GM12875 (cell line): ENCODE results near the gene LRRC8C.

ENCODE experiments used
- H3K4me3 ChIP-seq: one replicate; pipeline ENCODE4 v1.5.1; 2011; ENCODE audit warnings: low read depth, low read length, control low read depth
- CTCF ChIP-seq: IDR thresholded peaks from 2 replicates; pipeline ENCODE4 v1.5.1; 2011; ENCODE audit warnings: low read depth, mild to moderate bottlenecking, control low read depth, inconsistent platforms, low read length, moderate library complexity, borderline replicate concordance; ENCODE audit not compliant: insufficient read depth

LRRC8C gene

GRCh38 chr1:89723863-89724262, 90.9 kb downstream of the LRRC8C start:
- H3K4me3 ChIP-seq: no peak overlapping the region
- TF ChIP-seq CTCF: no peak

- no peak for TF ChIP-seq CTCF
- no peak overlapping the region for H3K4me3 ChIP-seq
Measured at GRCh38 chr1:89724369-89725010, 91.6 kb downstream of the LRRC8C start.

GRCh38 chr1:89725011-89725370, 92.1 kb downstream of the LRRC8C start:
- TF ChIP-seq CTCF: no peak
- no peak overlapping the region for H3K4me3 ChIP-seq

GRCh38 chr1:89725631-89726030, 92.7 kb downstream of the LRRC8C start:
- TF ChIP-seq CTCF: no peak
- H3K4me3 ChIP-seq: no peak overlapping the region

GRCh38 chr1:89727517-89728312, 94.8 kb downstream of the LRRC8C start:
- no peak overlapping the region for H3K4me3 ChIP-seq
- no peak for TF ChIP-seq CTCF

- H3K4me3 ChIP-seq: no peak overlapping the region
- no peak for TF ChIP-seq CTCF
Measured at GRCh38 chr1:89728381-89728780, 95.5 kb downstream of the LRRC8C start.

GRCh38 chr1:89732206-89732605, 99.3 kb downstream of the LRRC8C start:
- H3K4me3 ChIP-seq: no peak overlapping the region
- TF ChIP-seq CTCF: no peak
